GM12873 (cell line): ENCODE data around the gene PLA2G4C.

Source experiments
- CTCF ChIP-seq: IDR thresholded peaks from 2 replicates; pipeline ENCODE4 v1.5.1; 2012; ENCODE audit warnings: low read depth, mild to moderate bottlenecking, moderate library complexity, low read length, control low read depth; ENCODE audit not compliant: insufficient read depth; ENCODE audit errors: missing control alignments

Gene PLA2G4C, protein sequence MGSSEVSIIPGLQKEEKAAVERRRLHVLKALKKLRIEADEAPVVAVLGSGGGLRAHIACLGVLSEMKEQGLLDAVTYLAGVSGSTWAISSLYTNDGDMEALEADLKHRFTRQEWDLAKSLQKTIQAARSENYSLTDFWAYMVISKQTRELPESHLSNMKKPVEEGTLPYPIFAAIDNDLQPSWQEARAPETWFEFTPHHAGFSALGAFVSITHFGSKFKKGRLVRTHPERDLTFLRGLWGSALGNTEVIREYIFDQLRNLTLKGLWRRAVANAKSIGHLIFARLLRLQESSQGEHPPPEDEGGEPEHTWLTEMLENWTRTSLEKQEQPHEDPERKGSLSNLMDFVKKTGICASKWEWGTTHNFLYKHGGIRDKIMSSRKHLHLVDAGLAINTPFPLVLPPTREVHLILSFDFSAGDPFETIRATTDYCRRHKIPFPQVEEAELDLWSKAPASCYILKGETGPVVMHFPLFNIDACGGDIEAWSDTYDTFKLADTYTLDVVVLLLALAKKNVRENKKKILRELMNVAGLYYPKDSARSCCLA

GRCh38 chr19:48110350-48110966 lies at the start of gene PLA2G4C:
TSS of gene PLA2G4C (minus strand) at chr19:48110817. CDS start at chr19:48106529, 4,288 bp downstream.
- no peak for TF ChIP-seq CTCF

DNA sequence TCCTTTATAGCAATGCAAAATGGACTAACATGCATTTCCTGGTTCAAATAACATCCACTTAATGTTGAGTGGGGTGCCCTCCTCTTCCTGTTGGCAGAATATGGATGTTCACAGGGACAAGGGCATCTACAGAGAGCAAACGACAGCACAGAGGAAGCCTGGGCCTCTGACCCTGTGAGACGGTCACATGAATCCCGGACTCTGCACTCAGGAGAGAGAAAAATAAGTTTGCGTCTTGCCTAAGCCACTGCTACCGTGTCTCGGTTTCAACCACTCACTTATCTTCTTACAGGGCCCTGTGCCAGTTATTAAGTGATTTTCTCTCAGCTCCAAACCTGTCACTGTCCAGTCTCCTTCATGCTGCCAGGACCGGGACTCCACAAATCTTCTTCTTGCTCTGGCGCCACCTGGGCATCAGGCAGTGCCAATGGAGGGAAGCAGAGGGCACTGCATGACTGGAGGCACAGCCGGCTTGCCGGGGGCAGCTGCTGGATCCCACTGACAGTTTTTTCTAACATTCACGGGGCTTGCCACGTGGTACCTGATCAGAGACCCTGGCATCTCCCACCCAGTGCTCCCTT lies 47.7 kb upstream of the PLA2G4C start:
- no peak for TF ChIP-seq CTCF

DNA sequence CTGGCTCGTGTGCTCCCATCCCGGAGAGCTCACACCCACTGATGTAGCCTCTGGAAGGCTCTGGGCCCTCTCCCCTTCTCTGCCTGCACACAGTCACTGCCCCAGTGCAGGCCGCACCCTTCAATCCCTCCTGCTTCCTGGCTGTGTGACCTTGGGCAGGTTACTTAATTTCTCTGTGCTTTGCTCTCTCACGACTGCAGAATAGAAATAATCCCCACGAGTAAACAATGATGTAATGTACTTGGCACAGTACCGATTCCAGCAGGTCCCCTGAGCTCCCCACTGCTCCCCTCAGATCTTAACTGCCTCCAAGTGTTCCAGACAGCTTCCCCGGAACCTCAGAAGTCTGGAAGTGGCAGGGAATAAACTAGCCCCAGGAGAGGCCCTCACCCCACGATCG lies 43.4 kb upstream of the PLA2G4C start:
- no peak for TF ChIP-seq CTCF

DNA sequence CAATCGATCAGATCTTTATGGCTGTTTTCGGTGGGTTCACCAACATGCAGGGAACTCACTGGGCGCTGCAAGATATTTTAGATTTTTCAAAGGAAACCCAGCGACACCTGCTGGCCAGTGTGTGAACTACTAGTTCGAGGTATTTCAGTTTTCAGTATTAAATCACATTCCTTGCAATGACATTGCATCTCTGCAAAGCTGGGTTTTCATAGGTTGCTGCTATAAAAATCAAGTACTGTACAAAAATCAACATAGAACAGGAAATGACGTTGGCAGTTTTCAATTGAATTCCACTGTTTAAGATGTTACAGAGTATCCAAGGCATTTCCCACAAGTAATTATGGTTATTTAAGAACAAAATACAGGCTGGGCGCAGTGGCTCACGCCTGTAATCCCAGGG lies 41.9 kb upstream of the PLA2G4C start:
- peak; percentile 68 for TF ChIP-seq CTCF

DNA sequence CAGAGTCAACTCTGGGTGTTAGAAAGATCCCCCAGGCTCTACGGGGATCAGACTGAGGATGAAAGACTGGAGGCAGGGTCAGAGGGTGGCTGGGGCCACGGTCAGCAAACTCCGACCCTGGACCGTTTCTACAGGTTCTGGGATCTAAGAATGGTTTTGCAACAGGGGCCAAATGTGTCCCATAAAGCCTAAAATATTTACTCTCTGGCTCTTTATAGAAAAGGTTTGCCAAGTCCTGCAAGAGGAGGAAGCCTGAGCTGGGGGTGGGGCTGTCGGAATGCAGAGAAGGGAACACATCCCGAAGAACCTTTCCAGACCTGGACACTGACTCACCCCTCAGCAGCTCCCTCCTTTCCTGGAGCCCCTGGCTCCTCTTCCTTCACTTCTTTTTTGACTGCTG lies 38.8 kb upstream of the PLA2G4C start:
- TF ChIP-seq CTCF: no peak

DNA sequence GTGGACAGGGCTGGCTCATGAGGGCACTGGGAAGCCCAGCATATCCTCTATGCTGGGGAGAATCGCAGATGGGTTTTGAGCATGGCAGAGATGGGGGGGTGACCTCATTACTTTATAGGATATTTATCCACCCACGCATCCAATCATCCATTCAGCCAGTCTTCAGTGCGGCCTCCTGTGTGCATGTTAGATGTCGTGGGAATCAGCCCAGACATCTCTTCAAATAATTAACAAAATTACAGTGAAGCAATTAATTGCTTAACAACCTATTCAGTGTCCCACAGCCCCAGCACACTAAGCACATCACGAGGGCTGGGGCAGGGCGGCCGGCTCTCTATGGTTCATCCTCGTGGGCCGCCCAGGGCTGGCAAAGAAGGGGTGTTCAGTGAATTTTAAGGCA lies 38.0 kb upstream of the PLA2G4C start:
- no peak for TF ChIP-seq CTCF

GRCh38 chr19:48147597-48148175 lies 37.1 kb upstream of the PLA2G4C start:
- TF ChIP-seq CTCF: no peak
